Measurements from ENCODE around the gene USP44.
"Not testable (repeated sequence)": the region's sequence is repeated elsewhere in the genome, so short reads cannot be mapped to it uniquely, and the experiment has no call there.

DNA sequence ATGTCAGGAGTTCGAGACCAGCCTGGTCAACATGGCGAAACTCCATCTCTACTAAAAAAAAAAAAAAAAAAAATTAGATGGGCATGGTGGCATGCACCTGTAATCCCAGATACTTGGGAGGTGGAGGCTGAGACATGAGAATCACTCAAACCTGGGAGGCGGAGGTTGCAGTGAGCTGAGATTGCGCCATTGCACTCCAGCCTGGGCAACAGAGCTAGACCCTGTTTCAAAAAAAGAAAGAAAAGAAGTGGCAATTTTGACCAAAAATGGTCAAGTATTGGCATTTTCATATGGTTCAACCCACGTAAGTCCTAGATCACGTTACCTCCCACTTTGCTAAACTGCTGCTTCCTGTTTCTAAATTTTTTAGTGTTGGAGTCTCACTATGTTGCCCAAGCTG, 68.7 kb downstream of the USP44 start:
- TF ChIP-seq EP300 (IDR thresholded peaks at IDR 0.05; ENCODE audit: low read depth): not testable (repeated sequence)
- TF ChIP-seq, protein P1, sequence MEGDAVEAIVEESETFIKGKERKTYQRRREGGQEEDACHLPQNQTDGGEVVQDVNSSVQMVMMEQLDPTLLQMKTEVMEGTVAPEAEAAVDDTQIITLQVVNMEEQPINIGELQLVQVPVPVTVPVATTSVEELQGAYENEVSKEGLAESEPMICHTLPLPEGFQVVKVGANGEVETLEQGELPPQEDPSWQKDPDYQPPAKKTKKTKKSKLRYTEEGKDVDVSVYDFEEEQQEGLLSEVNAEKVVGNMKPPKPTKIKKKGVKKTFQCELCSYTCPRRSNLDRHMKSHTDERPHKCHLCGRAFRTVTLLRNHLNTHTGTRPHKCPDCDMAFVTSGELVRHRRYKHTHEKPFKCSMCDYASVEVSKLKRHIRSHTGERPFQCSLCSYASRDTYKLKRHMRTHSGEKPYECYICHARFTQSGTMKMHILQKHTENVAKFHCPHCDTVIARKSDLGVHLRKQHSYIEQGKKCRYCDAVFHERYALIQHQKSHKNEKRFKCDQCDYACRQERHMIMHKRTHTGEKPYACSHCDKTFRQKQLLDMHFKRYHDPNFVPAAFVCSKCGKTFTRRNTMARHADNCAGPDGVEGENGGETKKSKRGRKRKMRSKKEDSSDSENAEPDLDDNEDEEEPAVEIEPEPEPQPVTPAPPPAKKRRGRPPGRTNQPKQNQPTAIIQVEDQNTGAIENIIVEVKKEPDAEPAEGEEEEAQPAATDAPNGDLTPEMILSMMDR (IDR thresholded peaks at IDR 0.05): not testable (repeated sequence)

Measured in transverse colon (tissue), 3 donors.